GM12878 (cell line): ENCODE results near the gene CD58. TPM values are rescaled to one million over a fixed set of nuclear protein-coding genes. Genes with fewer than 3 reads are reported as not detected.

Source experiments
- ATAC-seq: fragments of 200-7000 bp; cut with Tn5 transposase; 3 replicates; pipeline ENCODE4 v1.9.1; 2020; ENCODE audit warnings: mild to moderate bottlenecking, moderate library complexity
- BruUV-seq: library from RNA; stranded (reverse); fragments of 400-500 nt; replicated peaks from 2 replicates; lab custom pipeline; 2021; lab: Mats Ljungman, UMichigan
- CTCF ChIA-PET: fragments of 300-600 bp; sonication (Branson Sonifier 250); formaldehyde crosslinking; extraction: SDS; loops from one replicate; lab custom pipeline; 2021; ENCODE audit warnings: inconsistent platforms; lab: Yijun Ruan, JAX
- POLR2A ChIA-PET: fragments of 350-600 bp; formaldehyde crosslinking; extraction: SDS; loops from one replicate; lab custom pipeline; 2021; ENCODE audit warnings: inconsistent platforms; lab: Charles Lee
- RAD21 ChIA-PET: fragments of 300-600 bp; sonication (Branson Sonifier 250); formaldehyde crosslinking; loops from one replicate; lab custom pipeline; 2023; ENCODE audit warnings: antibody characterized with exemption; ENCODE audit not compliant: unreplicated experiment; lab: Charles Lee
- SMC1A ChIA-PET: fragments of 300-600 bp; sonication (Branson Sonifier 250); formaldehyde crosslinking; loops from one replicate; lab custom pipeline; 2023; ENCODE audit not compliant: unreplicated experiment, uncharacterized antibody; lab: Charles Lee
- DNase-seq: peaks from one replicate; pipeline ENCODE4 v3.0.0-alpha.2; 2011; ENCODE audit warnings: low read depth, low spot score
- FAIRE-seq: peaks from 3 replicates; lab custom pipeline; 2011; peaks lifted over from hg19 to GRCh38; lab: Jason Lieb, UNC
- H2AFZ ChIP-seq: 2 replicates; pipeline ENCODE4 v1.6.0; 2011; ENCODE audit warnings: low read depth, low read length, control low read depth; ENCODE audit not compliant: control insufficient read depth
- H3K27ac ChIP-seq: 2 replicates; pipeline ENCODE4 v1.5.1; 2011; ENCODE audit warnings: control low read depth; ENCODE audit not compliant: control insufficient read depth, insufficient read depth
- H3K27me3 ChIP-seq, 2 experiments: replicated peaks in 1 of 2; 2 replicates each; pipeline versions ENCODE4 v1.6.0 to v1.6.1; 2011; ENCODE audit warnings: low read length in 1 of 2; ENCODE audit not compliant: control insufficient read depth in 2 of 2, insufficient read depth in 2 of 2
- H3K36me3 ChIP-seq, 2 experiments: 2 replicates each; pipeline ENCODE4 v1.5.1; 2011; ENCODE audit warnings: low read length in 1 of 2; ENCODE audit not compliant: control insufficient read depth in 2 of 2, insufficient read depth in 2 of 2
- H3K4me1 ChIP-seq: 2 replicates; pipeline ENCODE4 v1.6.1; 2011; ENCODE audit warnings: mild to moderate bottlenecking, low read length, moderate library complexity, mixed read lengths; ENCODE audit not compliant: control insufficient read depth, insufficient read depth
- H3K4me2 ChIP-seq: 2 replicates; pipeline ENCODE4 v1.6.0; 2011; ENCODE audit warnings: control low read depth; ENCODE audit not compliant: control insufficient read depth, insufficient read depth
- H3K4me3 ChIP-seq: fragments of 200-600 bp; sonication (generic); 2 replicates; pipeline ENCODE4 v1.5.1; 2016
- H3K79me2 ChIP-seq: 2 replicates; pipeline ENCODE4 v1.6.0; 2011; ENCODE audit warnings: low read length; ENCODE audit not compliant: control insufficient read depth, insufficient read depth
- H3K9ac ChIP-seq: 2 replicates; pipeline ENCODE4 v1.8.0; 2011; ENCODE audit warnings: low read length, control low read depth, mixed read lengths; ENCODE audit not compliant: control insufficient read depth, insufficient read depth
- H3K9me3 ChIP-seq: replicated peaks from 3 replicates; pipeline ENCODE4 v1.5.1; 2011; ENCODE audit warnings: mild to moderate bottlenecking, low read length; ENCODE audit not compliant: control insufficient read depth, insufficient read depth
- H4K20me1 ChIP-seq: 2 replicates; pipeline ENCODE4 v1.6.0; 2011; ENCODE audit not compliant: control insufficient read depth, insufficient read depth
- BACH1 ChIP-seq: fragments of 450-650 bp; IDR thresholded peaks from 2 replicates; pipeline ENCODE4 v1.6.1; 2017; ENCODE audit warnings: mild to moderate bottlenecking, borderline replicate concordance
- CHD4 ChIP-seq: fragments of 200-600 bp; sonication (generic); IDR thresholded peaks from 2 replicates; pipeline ENCODE4 v1.6.1; 2016; ENCODE audit warnings: mild to moderate bottlenecking
- E2F4 ChIP-seq: IDR thresholded peaks from 2 replicates; pipeline ENCODE4 v1.6.1; 2012; ENCODE audit warnings: low read depth, low read length, improper control_type of control experiment
- EP300 ChIP-seq, 2 experiments: fragments of 150-350 bp in 1 of 2; IDR thresholded peaks; 2 replicates each; pipeline ENCODE4 v1.6.1; 2011 to 2012; ENCODE audit warnings: low read depth in 2 of 2, low read length in 2 of 2, borderline replicate concordance in 1 of 2, improper control_type of control experiment in 1 of 2, inconsistent platforms in 1 of 2; ENCODE audit not compliant: control insufficient read depth in 1 of 2
- ETV6 ChIP-seq, 2 experiments: fragments of 450-650 bp in 1 of 2; IDR thresholded peaks in 1 of 2; conservative IDR thresholded peaks in 1 of 2; 2 replicates each; pipeline ENCODE4 v1.6.1; 2014; ENCODE audit warnings: antibody characterized with exemption in 1 of 2, borderline replicate concordance in 1 of 2, low read depth in 1 of 2, mild to moderate bottlenecking in 1 of 2, moderate library complexity in 1 of 2
- FOS ChIP-seq: IDR thresholded peaks from 3 replicates; pipeline ENCODE4 v1.6.1; 2011; ENCODE audit warnings: borderline replicate concordance; ENCODE audit not compliant: insufficient read length; ENCODE audit errors: extremely low read depth
- GATAD2B ChIP-seq: fragments of 450-650 bp; conservative IDR thresholded peaks from 2 replicates; pipeline ENCODE4 v1.6.1; 2017; ENCODE audit warnings: low read depth, mild to moderate bottlenecking, moderate library complexity
- LARP7 ChIP-seq: fragments of 450-650 bp; IDR thresholded peaks from 2 replicates; pipeline ENCODE4 v1.6.1; 2017; ENCODE audit warnings: mild to moderate bottlenecking
- NBN ChIP-seq: fragments of 450-650 bp; IDR thresholded peaks from 2 replicates; pipeline ENCODE4 v1.6.1; 2016
- NFIC ChIP-seq: IDR thresholded peaks from 2 replicates; pipeline ENCODE4 v1.6.1; 2012; ENCODE audit warnings: low read depth, mild to moderate bottlenecking, inconsistent platforms, low read length, moderate library complexity
- NFXL1 ChIP-seq: fragments of 450-650 bp; IDR thresholded peaks from 2 replicates; pipeline ENCODE4 v1.6.1; 2017; ENCODE audit warnings: antibody characterized with exemption, mild to moderate bottlenecking, borderline replicate concordance
- RELB ChIP-seq: fragments of 450-650 bp; IDR thresholded peaks from 2 replicates; pipeline ENCODE4 v1.6.1; 2017; ENCODE audit warnings: low read depth, mild to moderate bottlenecking, moderate library complexity
- RFX5 ChIP-seq: IDR thresholded peaks from 2 replicates; pipeline ENCODE4 v1.6.1; 2011; ENCODE audit warnings: low read depth, low read length, improper control_type of control experiment
- SMAD1 ChIP-seq: fragments of 450-650 bp; IDR thresholded peaks from 2 replicates; pipeline ENCODE4 v1.6.1; 2018; ENCODE audit warnings: mild to moderate bottlenecking, low read depth; ENCODE audit not compliant: partially characterized antibody
- SMAD5 ChIP-seq: IDR thresholded peaks from 2 replicates; pipeline ENCODE4 v1.6.1; 2016; ENCODE audit warnings: antibody characterized with exemption, low read depth
- SP1 ChIP-seq: IDR thresholded peaks from one replicate; pipeline ENCODE4 v1.6.1; 2011; ENCODE audit warnings: low read depth, low read length
- SRF ChIP-seq, 2 experiments: IDR thresholded peaks; 2 replicates each; pipeline ENCODE4 v1.6.1; 2011; ENCODE audit warnings: low read depth in 2 of 2, low read length in 2 of 2, mild to moderate bottlenecking in 1 of 2, moderate library complexity in 1 of 2
- STAT3 ChIP-seq: IDR thresholded peaks from 2 replicates; pipeline ENCODE4 v1.6.1; 2011; ENCODE audit warnings: low read depth, low read length, improper control_type of control experiment
- TCF12 ChIP-seq: IDR thresholded peaks from 2 replicates; pipeline ENCODE4 v1.6.1; 2011; ENCODE audit warnings: low read depth, mild to moderate bottlenecking, low read length
- TCF3 ChIP-seq: IDR thresholded peaks from 2 replicates; pipeline ENCODE4 v1.6.1; 2012; ENCODE audit warnings: low read depth, mild to moderate bottlenecking, low read length, borderline replicate concordance; ENCODE audit not compliant: insufficient read depth
- ZBED1 ChIP-seq: IDR thresholded peaks from 2 replicates; pipeline ENCODE4 v1.6.1; 2016; ENCODE audit warnings: borderline replicate concordance
- ZZZ3 ChIP-seq: IDR thresholded peaks from 2 replicates; pipeline ENCODE4 v1.6.1; 2011; ENCODE audit warnings: low read depth; ENCODE audit not compliant: control insufficient read depth, insufficient read length
- WGBS: methylation state at CpG from one replicate; pipeline ENCODE4 v1.1.6; 2016; ENCODE audit warnings: low lambda C conversion rate; ENCODE audit not compliant: insufficient replicate concordance, insufficient coverage; ENCODE audit errors: missing lambda C conversion rate; 5-methylcytosine and 5-hydroxymethylcytosine counted together
- in situ Hi-C: fragments of 300-500 bp; cut with MboI; formaldehyde crosslinking; loops from 9 replicates; pipeline ENCODE4 v1.14.3; 2018; ENCODE audit warnings: mixed read lengths
- intact Hi-C: fragments of 100-400 bp; cut with micrococcal nuclease; formaldehyde crosslinking; loops from one replicate; pipeline ENCODE4 v1.14.2; 2022; ENCODE audit not compliant: unreplicated experiment
- polyA plus RNA-seq, 11 experiments: library from polyadenylated mRNA; depleted of rRNA in 4 of 11; unstranded in 6 of 11; stranded (reverse) in 5 of 11; fragments of >200 nt; fragmentation: Nextera tagmentation in 4 of 11; fragmentation: Illumina TruSeq in 1 of 11; extraction: Ambion mirVana in 4 of 11; extraction: Trizol in 1 of 11; gene quantifications; 1 replicate in 1 of 11; 2 replicates in 10 of 11; pipeline versions ENCODE4 v1.2.1 to v1.2.3, GENCODE V29; 2011 to 2016; ENCODE audit warnings: inconsistent platforms in 2 of 11, missing spikeins in 2 of 11, low read depth in 1 of 11
- total RNA-seq, 4 experiments: library from RNA; depleted of rRNA in 3 of 4; stranded (reverse); fragments of >200 nt in 3 of 4; fragmentation: Illumina TruSeq in 1 of 4; extraction: Trizol in 1 of 4; gene quantifications; 2 replicates each; pipeline versions ENCODE4 v1.2.1 to v1.2.3, GENCODE V29; 2013 to 2021

Gene CD58
- total and polyA plus RNA-seq, 10 of the 15 experiments (the other 5 are each of a cell fraction or from before 2014, with no cell fraction given) = 70.4 to 252 (median 129) TPM

GRCh38 chr1:116559304-116559761 lies 11.5 kb downstream of the CD58 start:
- Histone ChIP-seq H3K9me3 (peaks cover 15% of the 10 kb centered on the region; the same call in 2 of the 3 replicates), H3K27me3 (no peaks in the 10 kb centered on the region), H3K9ac (peak overlapping the region; percentile 85), H3K4me1 (peaks cover 62% of the 10 kb centered on the region), H3K4me2 (peak overlapping the region; percentile 92), H4K20me1 (no peaks in the 10 kb centered on the region), H3K36me3 (peaks cover 4 to 10% of the 10 kb centered on the region in 2 experiments; a peak in 3 of 4 replicates), H3K27ac (peak overlapping the region; percentile 100), H3K79me2 (peaks cover 98% of the 10 kb centered on the region), H2AFZ (no peak overlapping the region), H3K4me3 (peak overlapping the region; percentile 48; the same call in 1 of the 2 replicates)
- intact Hi-C loops (loop anchor here (2.0 to 5.0 kb wide), 4 partner anchors 21 to 503 kb away; partner anchors contain the start of gene TTF2), in situ Hi-C loops (loop anchor here (25.0 kb wide), 1 partner anchor 1103 kb away; no protein-coding TSS in a partner anchor)
- ATAC-seq = peak; percentile 43
- ChIA-PET POLR2A (interaction anchor here (0.6 to 5.9 kb wide), 7 partner anchors 8 to 179 kb away, joined by 3 to 95 read pairs (median 5); partner anchors contain the start of gene CD58), RAD21 (interaction anchor here (1.2 to 5.9 kb wide), 10 partner anchors 8 to 501 kb away, joined by 3 to 50 read pairs (median 4); partner anchors contain the start of genes CD58 and TTF2), SMC1A (interaction anchor here (1.1 to 7.7 kb wide), 7 partner anchors 9 to 498 kb away, joined by 3 to 128 read pairs (median 25); no protein-coding TSS in a partner anchor), CTCF (interaction anchor here (1.1 to 4.0 kb wide), 6 partner anchors 9 to 74 kb away, joined by 3 to 30 read pairs (median 4); partner anchors contain the start of gene CD58)
- no peak for DNase-seq
- 4% methylated on average over 8 of the region's 8 CpGs for WGBS
- TSS peak; percentile 20 for BruUV-seq
- peak; percentile 49 for FAIRE-seq
- TF ChIP-seq CHD4 = no peak
- TF ChIP-seq SP1 = no peak
- peak; percentile 67; the same call in 1 of the 2 replicates for TF ChIP-seq ZBED1
- no peak for TF ChIP-seq FOS
- no peak for TF ChIP-seq NFXL1
- peak; percentile 69 to 90; a peak in 3 of 4 replicates for TF ChIP-seq EP300 (IDR thresholded peaks at IDR 0.05; ENCODE audit: borderline replicate concordance in 1 of 2, control insufficient read depth in 1 of 2, low read depth in 2 of 2, low read length in 2 of 2)
- TF ChIP-seq E2F4 = no peak
- peak; percentile 27 for TF ChIP-seq SMAD1
- peak; percentile 78; the same call in 1 of the 2 replicates for TF ChIP-seq GATAD2B
- TF ChIP-seq BACH1 = peak; percentile 31; the same call in 1 of the 2 replicates
- TF ChIP-seq TCF3 = peak; percentile 97
- TF ChIP-seq NFIC = peak; percentile 87
- peak; percentile 73; the same call in 1 of the 2 replicates for TF ChIP-seq NBN
- TF ChIP-seq ZZZ3 = no peak
- TF ChIP-seq RFX5 = no peak
- TF ChIP-seq RELB = peak; percentile 90
- peak; percentile 80; the same call in 1 of the 2 replicates for TF ChIP-seq STAT3
- TF ChIP-seq TCF12 = peak; percentile 97
- TF ChIP-seq ETV6 (conservative IDR thresholded peaks at IDR 0.05 in 1 of 2, IDR thresholded peaks at IDR 0.05 in 1 of 2; ENCODE audit: borderline replicate concordance in 1 of 2, low read depth in 1 of 2) = peak in 1 of 2 experiments; percentile 91; a peak in 2 of 4 replicates
- TF ChIP-seq SRF (IDR thresholded peaks at IDR 0.05; ENCODE audit: low read depth in 2 of 2, low read length in 2 of 2) = no peak
- TF ChIP-seq LARP7 = no peak
- TF ChIP-seq SMAD5 = no peak; the same call in 1 of the 2 replicates
